Measurements from ENCODE around the gene TRIM9. TPM values are rescaled to one million over a fixed set of nuclear protein-coding genes. Genes with fewer than 3 reads are reported as not detected.
"Not testable (repeated sequence)": the region's sequence is repeated elsewhere in the genome, so short reads cannot be mapped to it uniquely, and the experiment has no call there.

Gene TRIM9
- polyA plus RNA-seq, 1 donor = 1.6 TPM

DNA sequence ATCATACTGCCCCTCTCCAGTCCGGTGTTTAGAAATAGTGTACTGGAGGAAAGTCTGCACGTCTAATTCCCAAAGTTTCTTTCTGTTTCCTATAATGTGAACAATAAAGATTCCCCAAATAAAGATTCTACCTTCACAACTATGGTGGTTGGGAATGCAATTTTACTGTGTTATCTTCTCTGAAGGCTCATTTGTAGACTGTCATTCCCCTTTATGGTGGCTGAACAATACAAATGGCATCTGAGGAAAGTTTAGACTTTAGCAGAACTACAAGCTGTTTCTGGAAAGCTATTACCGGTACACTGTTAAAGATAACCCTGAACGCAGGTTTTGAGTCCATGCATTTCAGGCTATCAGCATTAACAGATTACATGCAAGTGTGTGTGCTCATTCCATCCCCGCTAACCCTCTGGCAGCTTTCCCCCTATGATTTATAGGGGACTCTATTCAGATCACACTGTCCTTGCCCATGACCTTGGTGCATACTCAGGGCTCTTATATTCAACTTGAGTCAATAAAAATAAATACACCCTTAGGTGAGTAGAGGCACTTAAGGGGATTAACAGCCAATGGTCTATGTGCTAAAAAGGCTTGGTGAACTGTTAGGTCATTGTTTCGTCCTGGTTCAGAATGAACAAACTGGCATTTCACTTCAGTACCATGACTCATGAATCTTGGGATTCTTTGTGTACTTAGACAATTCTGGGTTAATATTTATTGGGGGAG, 89.9 kb downstream of the TRIM9 start:
- no peak for DNase-seq (ENCODE audit: low read depth)

DNA sequence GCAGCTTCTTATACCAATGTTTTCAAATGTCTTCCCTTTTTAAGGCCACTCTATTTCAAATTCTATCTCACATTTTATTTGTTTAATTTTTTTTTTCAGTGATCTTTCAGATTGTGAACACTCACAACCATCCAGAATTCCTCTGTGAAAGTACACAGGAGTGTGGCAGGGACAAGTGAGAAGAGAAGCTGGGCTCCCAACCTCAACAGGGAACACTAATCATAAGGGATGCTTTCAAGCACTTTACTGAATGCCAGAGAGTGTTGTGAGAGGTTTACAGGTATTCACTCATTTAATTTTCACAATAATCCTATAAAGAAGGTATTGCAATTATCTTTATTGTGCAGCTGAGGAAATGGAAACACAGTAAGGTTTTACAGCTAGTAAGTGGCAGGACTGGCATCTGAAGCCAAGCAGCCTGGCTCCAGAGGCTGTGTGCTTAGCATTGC, 90.5 kb downstream of the TRIM9 start:
- DNase-seq (ENCODE audit: low read depth) = no peak

DNA sequence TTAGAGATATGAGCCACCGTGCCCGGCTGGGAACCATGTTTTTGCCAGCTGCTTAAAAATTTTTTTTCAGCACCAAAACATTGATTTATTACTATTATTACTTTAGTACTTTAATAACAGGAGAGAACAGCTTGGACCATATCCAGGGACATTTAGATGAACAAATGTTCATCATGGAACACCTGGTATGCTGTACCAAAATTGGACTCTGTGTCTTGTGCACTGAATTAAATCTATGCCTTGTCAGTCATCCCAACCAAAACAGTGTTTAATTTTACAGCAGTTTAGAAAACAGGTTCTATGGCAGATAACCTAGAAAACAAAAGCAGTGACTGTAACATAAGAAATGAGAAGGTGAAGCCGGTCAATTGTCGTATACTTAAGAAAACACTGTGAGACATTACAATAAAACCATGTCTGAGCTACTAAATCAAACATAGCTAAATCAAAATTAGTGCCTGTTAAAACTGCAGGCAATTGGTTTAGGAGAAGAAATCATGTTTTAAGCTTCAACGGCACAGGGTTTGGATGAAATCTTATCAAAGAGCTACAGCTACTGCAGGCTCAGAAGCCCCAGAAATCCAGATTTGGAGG, 92.4 kb downstream of the TRIM9 start:
- DNase-seq (ENCODE audit: low read depth) = no peak

DNA sequence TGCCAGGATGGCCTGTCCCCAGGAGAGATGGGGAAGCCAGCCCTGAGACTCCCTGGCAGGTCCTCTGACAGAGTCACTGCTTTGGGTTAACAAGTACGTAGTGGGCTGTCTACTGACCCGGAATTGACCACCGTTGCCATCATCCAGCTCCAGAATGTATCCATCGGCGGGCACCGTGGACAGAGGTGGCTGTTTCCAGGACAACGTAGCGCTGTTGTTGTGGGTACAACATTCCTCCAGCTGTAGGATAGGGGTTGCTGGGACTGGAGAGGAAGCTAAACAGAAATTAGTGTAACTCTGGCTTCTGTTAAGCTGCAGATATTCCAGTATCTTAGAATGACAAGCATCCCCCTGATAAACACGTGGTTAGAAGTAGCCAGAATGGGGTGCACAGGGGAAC, 94.3 kb downstream of the TRIM9 start:
- DNase-seq (ENCODE audit: low read depth) = no peak

DNA sequence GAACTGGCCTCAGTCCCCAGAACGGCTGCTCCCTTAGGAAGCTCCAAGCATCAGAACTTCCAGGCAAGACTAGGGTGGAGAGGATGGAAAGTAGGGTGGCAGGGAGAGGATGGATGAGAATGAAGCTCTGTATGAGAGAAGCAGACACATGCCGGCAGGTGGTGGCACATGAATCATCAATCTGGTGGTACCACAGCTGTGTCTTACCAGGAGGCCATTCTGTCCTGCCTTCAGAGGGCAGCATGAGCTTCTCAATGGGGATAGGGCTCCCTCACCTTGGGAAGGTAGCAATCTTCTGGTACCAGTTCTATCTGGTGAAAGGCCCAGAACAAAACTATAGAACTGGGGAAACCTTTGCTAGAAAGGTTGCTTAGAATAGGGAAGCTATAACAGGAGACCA, 95.2 kb downstream of the TRIM9 start:
- DNase-seq (ENCODE audit: low read depth) = no peak

DNA sequence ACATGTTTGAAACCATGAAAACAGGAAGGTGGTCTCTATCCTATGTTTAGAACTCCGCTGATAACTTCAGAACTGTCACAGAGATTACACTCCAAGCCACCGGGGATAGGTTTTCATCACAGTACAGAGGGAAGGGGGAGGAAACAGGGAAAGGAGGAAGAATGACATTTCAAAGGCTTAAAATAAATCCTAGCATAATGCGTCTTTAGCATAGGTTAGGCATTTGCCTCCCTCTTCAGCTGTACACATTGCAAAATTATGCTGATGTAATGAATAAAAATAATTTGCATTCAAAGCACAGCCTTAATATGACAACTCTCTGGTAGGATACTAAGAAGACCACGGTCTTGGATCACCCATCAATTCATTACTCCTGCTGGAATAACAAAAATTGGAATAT, 96.3 kb downstream of the TRIM9 start:
- DNase-seq (ENCODE audit: low read depth) = no peak

DNA sequence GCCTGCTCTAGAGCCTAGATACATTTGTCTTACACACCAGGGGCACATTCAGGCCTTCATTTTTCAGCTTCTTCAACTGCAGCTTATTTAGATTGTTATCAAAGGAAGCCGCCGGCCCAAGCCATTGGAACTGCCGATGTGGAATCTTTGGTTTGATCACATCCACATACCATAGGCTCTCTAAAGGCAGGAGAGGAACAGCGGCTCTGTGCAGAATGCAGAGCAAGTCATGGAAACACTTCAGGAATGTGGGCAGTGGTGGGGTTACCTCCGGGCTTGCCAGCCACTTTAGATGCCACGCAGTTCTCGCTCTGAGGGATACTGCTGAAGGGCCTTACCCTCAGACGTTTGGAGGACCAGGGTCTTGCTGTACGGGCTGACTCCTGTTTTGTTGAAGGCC, 97.2 kb downstream of the TRIM9 start:
- DNase-seq (ENCODE audit: low read depth) = no peak

DNA sequence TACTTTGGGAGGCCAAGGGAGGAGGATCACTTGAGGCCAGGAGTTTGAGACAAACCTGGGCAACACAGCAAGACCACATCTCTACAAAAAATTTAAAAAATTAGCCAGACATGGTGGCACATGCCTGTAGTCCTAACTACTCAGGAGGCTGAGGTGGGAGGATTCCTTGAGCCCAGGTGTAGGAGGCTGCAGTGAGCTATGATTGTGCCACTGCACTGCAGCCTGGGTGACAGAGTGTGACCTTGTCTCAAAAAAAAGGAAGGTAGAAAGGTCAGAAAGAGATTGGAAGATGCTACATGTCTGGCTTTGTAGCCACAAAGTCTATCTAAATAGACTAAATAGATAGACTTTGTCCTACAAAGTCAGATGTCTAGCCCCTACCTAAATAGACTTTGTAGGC, 100.7 kb downstream of the TRIM9 start:
- DNase-seq (ENCODE audit: low read depth) = not testable (repeated sequence)

DNA sequence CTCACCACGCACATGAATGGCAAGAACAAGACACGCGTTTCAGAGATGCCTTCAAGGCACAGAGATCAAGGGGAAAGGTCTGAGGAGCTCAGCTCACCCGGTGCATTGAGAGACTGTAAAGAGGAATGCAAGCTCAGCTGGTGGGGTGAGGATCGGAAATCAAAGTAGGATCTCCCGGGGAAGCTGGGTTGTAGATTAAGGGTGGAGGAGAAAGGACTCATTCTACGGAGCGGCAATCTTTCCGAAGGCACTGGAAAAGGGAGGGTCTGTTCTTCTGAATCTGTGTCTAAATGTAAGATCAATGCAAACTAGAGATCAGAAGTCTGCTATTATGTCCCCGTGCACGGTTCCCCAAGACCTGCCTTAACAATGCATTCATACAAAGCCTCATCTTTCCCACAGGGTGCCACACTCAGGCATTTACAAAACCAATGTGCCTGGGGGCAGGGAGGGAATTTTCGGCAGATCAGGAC, 109.0 kb downstream of the TRIM9 start:
- no peak for DNase-seq (ENCODE audit: low read depth)

DNA sequence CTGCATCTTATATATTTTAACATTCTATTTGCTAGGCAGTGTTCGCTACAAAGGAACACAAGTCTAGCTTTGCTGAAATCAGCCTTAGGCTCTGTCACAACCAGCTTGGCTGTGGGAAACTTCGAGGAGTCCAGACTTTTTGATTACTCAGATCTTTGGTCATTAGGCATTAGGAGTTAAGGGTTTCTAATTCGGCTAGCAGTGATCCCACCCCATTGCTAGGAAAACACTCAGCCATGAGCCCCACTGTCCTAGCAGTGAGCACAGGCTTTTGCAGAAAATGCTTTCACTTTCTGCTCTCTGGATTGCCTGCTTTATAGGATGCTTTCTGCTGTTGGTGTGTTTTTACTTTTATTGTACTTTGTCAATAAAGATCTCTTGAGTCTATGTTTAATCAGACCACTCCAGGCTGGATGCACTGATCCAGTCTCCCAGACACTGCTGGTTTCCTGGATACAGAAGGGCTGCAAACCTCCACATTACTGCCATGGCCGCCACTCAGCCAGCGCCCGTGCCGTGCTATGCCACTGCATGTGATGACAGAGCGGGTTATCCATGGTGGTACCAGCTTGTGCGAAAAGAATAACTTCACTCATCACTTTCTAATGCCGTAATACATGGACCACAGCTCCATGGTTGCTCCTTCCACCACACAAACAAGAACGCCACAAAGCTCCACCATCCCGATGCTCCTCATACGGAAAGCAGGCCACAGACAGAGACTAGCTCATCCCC, 109.6 kb downstream of the TRIM9 start:
- no peak for DNase-seq (ENCODE audit: low read depth)

DNA sequence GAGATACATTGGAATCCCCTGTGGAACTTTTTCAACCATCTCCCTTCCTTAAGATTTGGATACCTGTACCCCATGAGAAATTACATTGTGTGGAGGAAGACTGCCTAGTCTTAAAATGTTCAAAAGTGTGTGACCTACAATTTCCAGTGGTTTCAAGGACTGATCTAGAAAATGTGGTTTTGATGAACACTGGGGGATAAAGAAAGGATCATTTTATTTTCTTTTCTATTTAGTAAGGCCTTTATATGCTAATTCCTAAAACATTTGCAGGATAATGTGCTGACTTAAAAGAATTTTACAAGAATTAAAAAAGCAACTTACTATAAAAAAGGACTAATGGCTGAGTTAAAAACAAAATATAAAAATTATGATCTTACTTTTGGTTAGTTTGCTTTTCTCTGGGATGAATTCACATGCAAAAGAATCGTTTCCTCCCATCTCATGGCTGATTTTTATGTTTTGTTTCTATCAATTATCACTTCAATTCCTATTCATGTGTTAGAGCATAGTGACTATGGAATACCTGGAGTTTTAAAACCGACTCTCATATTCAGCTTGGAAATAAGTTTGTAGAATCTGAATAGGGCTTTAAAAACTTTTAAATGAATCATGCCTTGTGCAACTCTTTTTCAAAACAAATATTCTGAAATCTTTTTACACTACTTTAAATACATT, 110.7 kb downstream of the TRIM9 start:
- no peak for DNase-seq (ENCODE audit: low read depth)

DNA sequence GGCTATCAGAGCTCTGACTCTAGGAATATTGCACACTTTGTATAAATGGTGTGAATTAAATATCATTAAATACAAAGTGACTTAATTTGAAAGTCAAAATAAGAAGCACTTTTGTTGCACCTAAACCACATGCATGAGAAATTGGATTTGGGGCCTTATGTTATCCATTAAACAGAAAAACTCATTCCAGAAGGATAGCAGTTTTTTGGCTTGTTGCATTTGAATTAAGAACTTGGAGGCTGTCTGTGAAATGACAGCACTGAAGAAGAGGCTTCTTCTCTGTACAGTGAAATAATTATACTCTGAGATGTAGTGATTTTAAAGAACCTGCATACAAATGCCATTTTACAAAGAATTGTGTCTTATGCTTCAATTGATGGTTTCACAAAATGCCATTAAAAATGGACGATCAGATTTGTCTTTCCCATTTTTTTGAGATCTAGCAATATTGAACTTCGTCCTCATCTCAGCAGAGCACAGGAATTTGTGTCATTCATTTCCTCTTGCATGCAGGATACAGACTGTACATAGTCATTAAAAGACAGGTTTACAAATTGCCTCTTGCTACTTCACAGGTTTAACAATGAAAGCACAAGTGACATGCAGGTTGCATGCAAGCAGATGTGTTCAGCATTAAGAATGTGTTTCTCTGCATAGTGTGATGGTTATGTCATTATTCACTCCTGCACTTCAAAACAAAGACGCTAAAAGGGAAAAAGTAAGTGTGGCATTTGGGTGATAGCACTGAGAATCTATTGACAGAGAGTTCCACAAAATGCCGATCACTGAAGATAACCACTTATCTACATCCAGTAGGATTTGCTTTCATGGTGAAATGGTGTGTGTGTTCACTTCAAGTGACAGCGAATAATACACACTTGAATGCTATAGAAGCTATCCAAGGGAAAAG, 114.7 kb downstream of the TRIM9 start:
- no peak for DNase-seq (ENCODE audit: low read depth)

DNA sequence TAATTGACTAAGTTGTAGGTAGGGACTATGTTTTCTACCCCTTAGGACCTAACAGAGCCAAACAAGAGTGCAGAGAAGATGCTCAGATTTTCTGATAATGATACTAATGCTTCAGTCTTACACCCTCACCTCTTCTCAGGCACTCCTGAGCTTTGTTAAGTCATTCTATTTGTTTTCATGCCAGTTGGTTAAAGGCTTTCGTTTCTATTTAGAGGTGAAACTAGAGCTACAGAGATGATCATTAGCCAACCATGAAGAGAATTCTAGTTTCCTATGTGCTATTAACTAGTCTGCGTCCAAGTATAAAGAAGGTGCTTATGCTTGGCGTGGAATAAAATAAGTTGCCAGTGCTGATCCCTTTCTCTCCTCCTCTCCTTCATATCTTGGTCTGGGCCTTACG, 116.0 kb downstream of the TRIM9 start:
- DNase-seq (ENCODE audit: low read depth) = no peak

DNA sequence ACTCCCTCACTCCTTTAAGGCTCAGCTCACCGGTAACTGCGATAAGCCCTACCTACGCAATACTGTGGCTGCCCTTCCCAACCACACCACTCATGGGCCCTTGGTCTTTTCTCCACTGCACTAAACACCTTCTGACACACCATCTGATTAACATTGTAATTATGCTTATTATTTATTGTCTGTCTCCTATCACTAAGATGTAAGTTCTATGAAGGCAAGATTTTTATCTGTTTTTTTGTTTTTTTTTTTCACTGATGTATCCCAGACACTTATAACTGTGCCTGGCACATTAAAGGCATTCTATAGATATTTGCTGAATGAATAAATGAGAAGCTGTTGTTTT, 116.4 kb downstream of the TRIM9 start:
- no peak for DNase-seq (ENCODE audit: low read depth)

DNA sequence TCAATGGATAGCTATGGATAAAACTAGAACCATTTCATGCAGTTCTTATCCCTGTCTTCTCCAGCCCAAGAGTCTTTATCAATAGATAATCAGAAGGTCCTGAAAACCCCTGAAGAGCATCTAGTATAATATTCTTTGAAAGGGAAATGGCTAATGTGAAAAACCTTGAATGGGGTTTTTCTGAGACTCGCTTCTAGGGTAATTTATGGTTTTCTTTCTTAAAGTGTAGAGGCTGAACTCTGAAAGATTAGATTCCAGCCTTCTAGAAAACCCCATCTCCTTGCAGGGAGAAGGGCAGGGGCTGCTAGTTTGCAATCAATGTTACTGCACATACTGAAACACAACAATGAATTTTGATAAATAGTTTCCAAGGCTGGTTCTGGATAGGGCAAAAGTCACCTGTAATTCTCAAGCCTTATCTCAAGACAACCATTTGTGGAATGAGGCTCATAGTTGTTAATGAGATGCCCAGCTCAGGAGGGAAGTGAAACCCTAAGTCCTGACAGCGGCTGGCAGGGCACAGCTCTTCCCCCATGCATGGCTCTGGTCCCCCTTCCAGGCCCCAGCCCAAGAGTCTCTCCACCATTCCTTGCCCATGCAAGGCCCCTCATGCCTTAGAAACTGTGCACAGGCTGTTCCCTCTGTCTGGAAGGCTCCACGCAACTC, 116.9 kb downstream of the TRIM9 start:
- no peak for DNase-seq (ENCODE audit: low read depth)

DNA sequence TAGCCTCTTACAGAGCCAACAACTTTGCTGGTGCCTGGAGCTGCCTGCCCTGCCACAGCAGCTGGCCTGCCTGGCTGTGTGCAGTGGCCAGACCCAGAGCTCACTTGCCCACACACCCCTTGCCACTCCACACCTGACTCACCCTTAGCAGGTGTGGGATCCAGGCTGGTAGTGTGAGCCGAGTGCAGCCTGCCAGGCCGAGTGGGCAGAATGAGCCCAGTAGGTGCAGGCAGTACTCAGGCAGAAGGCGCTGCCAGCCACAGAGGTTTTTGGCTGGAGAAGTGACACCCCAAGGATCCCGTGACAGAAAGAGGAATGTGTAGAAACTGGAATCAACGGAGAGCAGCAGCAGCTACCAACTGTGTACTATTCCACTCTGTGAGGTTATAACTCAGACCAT, 120.8 kb downstream of the TRIM9 start:
- no peak for DNase-seq (ENCODE audit: low read depth)

DNA sequence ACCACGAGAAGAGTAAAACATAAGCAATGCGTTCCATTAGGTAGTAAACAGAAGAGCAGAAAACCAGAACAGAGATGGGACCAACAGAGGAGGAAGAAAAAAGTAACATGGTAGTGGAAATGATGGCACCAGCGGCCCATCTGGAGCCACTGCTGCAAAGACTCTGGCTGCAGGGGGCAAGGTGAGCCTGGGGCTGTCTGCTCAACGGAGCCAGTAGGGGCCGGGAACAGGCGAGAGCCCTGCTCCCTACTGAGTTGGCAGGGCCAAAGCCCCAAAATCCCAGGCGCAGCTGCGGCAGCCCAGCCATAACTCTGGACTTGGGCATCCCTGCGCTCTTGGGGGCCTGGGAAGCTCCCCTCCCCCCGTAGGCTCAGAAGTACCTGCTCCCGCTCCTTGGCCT, 122.2 kb downstream of the TRIM9 start:
- DNase-seq (ENCODE audit: low read depth) = no peak

DNA sequence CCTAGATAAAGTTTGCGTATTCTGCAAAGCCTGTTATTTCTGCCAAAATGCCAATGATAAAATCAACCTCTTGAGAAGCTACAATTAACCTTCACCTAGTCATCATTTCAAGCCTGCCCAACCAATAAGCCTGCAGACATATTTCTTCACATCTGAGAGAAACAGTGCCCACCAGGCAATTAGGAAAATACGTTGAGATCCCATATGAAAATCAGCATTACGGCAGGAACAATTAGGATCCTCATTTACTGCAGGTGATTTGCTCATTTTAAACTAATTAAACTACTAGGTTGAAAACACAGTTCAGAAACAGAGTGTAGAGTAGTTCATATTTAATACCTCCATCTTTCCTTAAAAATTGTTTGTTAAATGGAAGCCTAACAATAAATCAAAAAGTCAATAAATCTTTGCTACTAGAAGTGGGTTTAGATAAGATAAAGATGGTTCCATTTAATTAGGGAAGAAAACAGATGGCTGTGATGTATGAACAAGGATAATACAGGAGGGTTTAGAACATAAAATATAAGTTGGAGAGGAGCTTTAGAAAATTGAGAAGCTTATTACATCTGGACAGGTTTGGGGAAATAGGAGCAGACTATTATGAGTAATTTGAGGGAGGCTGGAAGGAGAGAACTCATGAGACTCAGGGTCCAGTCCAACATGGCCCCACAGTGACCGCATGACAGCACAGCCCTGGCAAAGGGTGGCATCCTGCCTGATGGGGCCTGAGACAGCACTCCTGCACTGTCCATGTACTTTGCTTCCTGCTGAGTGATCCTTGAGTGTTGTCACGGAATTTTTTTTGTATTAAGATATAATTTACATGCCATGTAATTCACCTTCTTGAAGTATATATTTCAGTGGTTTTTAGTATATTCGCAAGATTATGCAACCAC, 123.8 kb downstream of the TRIM9 start:
- no peak for DNase-seq (ENCODE audit: low read depth)

DNA sequence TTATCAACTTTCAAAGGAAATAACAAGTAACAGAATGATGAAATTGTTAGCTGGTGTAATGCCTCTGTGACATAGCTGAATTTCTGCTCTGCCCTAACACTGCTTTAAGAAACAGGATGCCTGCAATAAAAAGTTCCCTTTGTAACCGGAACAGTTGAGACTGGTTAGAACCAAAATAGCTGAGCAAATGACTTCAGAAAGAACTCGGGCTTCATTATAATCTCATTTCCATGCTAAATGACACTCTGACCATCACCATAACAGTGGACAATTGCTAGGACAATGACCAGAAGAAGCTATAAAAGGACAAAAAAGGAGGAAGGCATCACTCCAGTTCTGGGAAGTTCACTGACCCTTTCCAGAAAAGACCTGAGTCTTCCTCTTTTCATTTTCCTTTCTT, 127.1 kb downstream of the TRIM9 start:
- DNase-seq (ENCODE audit: low read depth) = no peak

DNA sequence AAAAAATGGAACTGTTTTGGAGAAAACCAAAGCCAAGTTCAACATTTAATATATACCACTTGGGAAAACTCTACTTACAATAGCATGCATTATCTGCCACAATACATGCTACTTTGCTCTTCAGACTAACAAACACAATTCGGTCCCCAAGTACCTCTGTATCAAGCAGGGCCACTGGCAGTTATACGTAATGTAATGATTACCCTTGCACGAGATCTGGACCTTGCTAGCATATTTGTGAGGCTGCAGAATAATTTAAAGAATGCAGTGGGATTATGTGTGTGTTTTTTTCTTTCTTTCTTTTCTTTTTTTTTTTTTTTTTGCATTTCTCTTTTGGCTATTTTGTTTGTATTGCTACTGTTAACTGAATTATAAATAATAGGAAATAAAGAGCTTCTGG, 127.8 kb downstream of the TRIM9 start:
- no peak for DNase-seq (ENCODE audit: low read depth)

Data from forelimb muscle (tissue), 1 donor.